WTC11 (cell line): Measurements from ENCODE around the gene TOR4A. TPM values are rescaled to one million over a fixed set of nuclear protein-coding genes. Genes with fewer than 3 reads are reported as not detected.
A peak's percentile ranks its signal among the peaks of the same experiment; 100 is the strongest.

Source experiments
- ATAC-seq: fragments of 200-7000 bp; cut with Tn5 transposase; 2 replicates; pipeline ENCODE4 v1.10.0; 2021; ENCODE audit warnings: mild to moderate bottlenecking, moderate library complexity
- CTCF ChIA-PET: fragments of 300-600 bp; sonication (Branson Sonifier 250); formaldehyde crosslinking; loops from one replicate; lab custom pipeline; 2021; ENCODE audit warnings: antibody characterized with exemption; lab: Charles Lee
- POLR2A ChIA-PET: fragments of 350-600 bp; sonication (Branson Sonifier 250); formaldehyde crosslinking; loops from one replicate; lab custom pipeline; 2021; ENCODE audit warnings: antibody characterized with exemption; lab: Charles Lee
- DNase-seq: peaks from one replicate; pipeline ENCODE4 v3.0.0; 2021; ENCODE audit warnings: low spot score
- H3K27ac Mint-ChIP-seq: 2 replicates; pipeline ENCODE4 v1.8.0; 2021; ENCODE audit warnings: mixed read lengths
- H3K27me3 Mint-ChIP-seq: 2 replicates; pipeline ENCODE4 v1.8.0; 2021; ENCODE audit warnings: low read depth, mild to moderate bottlenecking, moderate library complexity, mixed read lengths
- H3K36me3 Mint-ChIP-seq: 2 replicates; pipeline ENCODE4 v1.8.0; 2021; ENCODE audit warnings: mixed read lengths
- H3K4me1 Mint-ChIP-seq: 2 replicates; pipeline ENCODE4 v1.8.0; 2022; ENCODE audit warnings: mixed read lengths
- H3K4me3 Mint-ChIP-seq: 2 replicates; pipeline ENCODE4 v1.8.0; 2021; ENCODE audit warnings: mild to moderate bottlenecking, moderate library complexity, mixed read lengths
- H3K9me3 Mint-ChIP-seq: 2 replicates; pipeline ENCODE4 v1.8.0; 2021; ENCODE audit warnings: mixed read lengths
- AR ChIP-seq: fragments of 250-450 bp; sonication (Bioruptor Pico); IDR thresholded peaks from 2 replicates; pipeline ENCODE4 v1.9.0; 2021; ENCODE audit warnings: mild to moderate bottlenecking
- ARID4B ChIP-seq: sonication (generic); formaldehyde crosslinking; IDR thresholded peaks from 2 replicates; pipeline ENCODE4 v1.8.0; 2023; ENCODE audit warnings: missing genetic modification reagents, mild to moderate bottlenecking, borderline replicate concordance
- CDX4 ChIP-seq: fragments of 250-450 bp; sonication (Bioruptor Pico); IDR thresholded peaks from 2 replicates; pipeline ENCODE4 v1.9.0; 2021; ENCODE audit warnings: moderate library complexity, mild to moderate bottlenecking, inconsistent platforms, borderline replicate concordance
- E2F1 ChIP-seq: sonication (generic); formaldehyde crosslinking; IDR thresholded peaks from 2 replicates; pipeline ENCODE4 v1.8.0; 2022; ENCODE audit warnings: mild to moderate bottlenecking, missing genetic modification reagents
- EMX1 ChIP-seq: fragments of 250-450 bp; sonication (Bioruptor Pico); IDR thresholded peaks from 2 replicates; pipeline ENCODE4 v1.8.0; 2021; ENCODE audit warnings: mild to moderate bottlenecking
- ERG ChIP-seq: fragments of 250-450 bp; sonication (Bioruptor Pico); IDR thresholded peaks from 2 replicates; pipeline ENCODE4 v1.8.0; 2021; ENCODE audit warnings: mild to moderate bottlenecking
- FOXP4 ChIP-seq: sonication (generic); formaldehyde crosslinking; IDR thresholded peaks from 2 replicates; pipeline ENCODE4 v1.8.0; 2022; ENCODE audit warnings: mild to moderate bottlenecking, missing genetic modification reagents
- GRHL2 ChIP-seq: fragments of 250-450 bp; sonication (Bioruptor Pico); IDR thresholded peaks from 2 replicates; pipeline ENCODE4 v1.8.0; 2022; ENCODE audit warnings: mild to moderate bottlenecking, moderate library complexity; ENCODE audit not compliant: insufficient replicate concordance, severe bottlenecking
- MYBL2 ChIP-seq: sonication (generic); formaldehyde crosslinking; IDR thresholded peaks from 2 replicates; pipeline ENCODE4 v1.8.1; 2023; ENCODE audit warnings: mild to moderate bottlenecking, moderate library complexity, missing genetic modification reagents
- NFYB ChIP-seq: sonication (generic); formaldehyde crosslinking; conservative IDR thresholded peaks from 2 replicates; pipeline ENCODE4 v1.8.0; 2022; ENCODE audit warnings: low read depth, missing genetic modification reagents
- RELA ChIP-seq: sonication (generic); formaldehyde crosslinking; IDR thresholded peaks from 2 replicates; pipeline ENCODE4 v1.8.1; 2022; ENCODE audit warnings: missing genetic modification reagents, mild to moderate bottlenecking, borderline replicate concordance
- RORB ChIP-seq: fragments of 250-450 bp; sonication (Bioruptor Pico); IDR thresholded peaks from 2 replicates; pipeline ENCODE4 v1.9.0; 2021; ENCODE audit warnings: mild to moderate bottlenecking
- STAT6 ChIP-seq: sonication (generic); formaldehyde crosslinking; conservative IDR thresholded peaks from 2 replicates; pipeline ENCODE4 v1.8.1; 2023; ENCODE audit warnings: mild to moderate bottlenecking, low read depth, missing genetic modification reagents, moderate library complexity
- TP53 ChIP-seq: sonication (generic); formaldehyde crosslinking; IDR thresholded peaks from 2 replicates; pipeline ENCODE4 v1.8.1; 2023; ENCODE audit warnings: mild to moderate bottlenecking, missing genetic modification reagents
- USF1 ChIP-seq: sonication (generic); formaldehyde crosslinking; IDR thresholded peaks from 2 replicates; pipeline ENCODE4 v1.8.0; 2022; ENCODE audit warnings: mild to moderate bottlenecking, missing genetic modification reagents
- ZNF121 ChIP-seq: sonication (generic); formaldehyde crosslinking; IDR thresholded peaks from 2 replicates; pipeline ENCODE4 v1.8.0; 2023; ENCODE audit warnings: missing genetic modification reagents
- ZNF317 ChIP-seq: sonication (generic); formaldehyde crosslinking; IDR thresholded peaks from 2 replicates; pipeline ENCODE4 v1.8.1; 2023; ENCODE audit warnings: low read depth, mild to moderate bottlenecking, moderate library complexity, missing genetic modification reagents, borderline replicate concordance
- total RNA-seq: library from RNA; stranded (reverse); gene quantifications from 3 replicates; pipeline ENCODE4 v1.2.3, GENCODE V29; 2021

Gene TOR4A
- total RNA-seq, 1 experiment from 2014 or later = 7.3 TPM

- ChIA-PET POLR2A (interaction anchor here (1.0 kb wide), 2 partner anchors 13 to 27 kb away, joined by 3 to 4 read pairs; partner anchors contain the start of genes TPRN and TUBB4B), CTCF (interaction anchor here (0.7 to 8.9 kb wide), 33 partner anchors 8 to 280 kb away, joined by 3 to 143 read pairs (median 6); partner anchors contain the start of genes ANAPC2, EXD3, LRRC26 and MAN1B1)
- peaks cover 3% of the 10 kb centered on the region for H3K4me1 Mint-ChIP-seq
- H3K4me3 Mint-ChIP-seq = peak overlapping the region; percentile 53
- ATAC-seq (no peak), DNase-seq (no peak)
- TF ChIP-seq FOXP4 (CRISPR knock-in tag) = no peak
- TF ChIP-seq GRHL2 (CRISPR knock-in tag) = no peak
- no peak for TF ChIP-seq ZNF317 (CRISPR knock-in tag)
- TF ChIP-seq ARID4B (CRISPR knock-in tag) = no peak
- no peak for TF ChIP-seq E2F1 (CRISPR knock-in tag)
- TF ChIP-seq CDX4 (CRISPR knock-in tag) = no peak
- no peak for TF ChIP-seq ZNF121
- TF ChIP-seq EMX1 (CRISPR knock-in tag) = no peak
- no peak for TF ChIP-seq STAT6
- no peak for TF ChIP-seq AR (CRISPR knock-in tag)
- no peak for TF ChIP-seq NFYB (CRISPR knock-in tag)
- TF ChIP-seq TP53 (CRISPR knock-in tag) = no peak
- TF ChIP-seq RORB = no peak
- TF ChIP-seq USF1 = no peak
- TF ChIP-seq RELA = no peak
- TF ChIP-seq MYBL2 = no peak
- no peak for TF ChIP-seq ERG (CRISPR knock-in tag)
- H3K27ac Mint-ChIP-seq = no peak overlapping the region
- no peaks in the 10 kb centered on the region for H3K36me3 Mint-ChIP-seq
- H3K9me3 Mint-ChIP-seq = no peaks in the 10 kb centered on the region
- H3K27me3 Mint-ChIP-seq = no peaks in the 10 kb centered on the region
These were observed 49.5 kb upstream of the TOR4A start for GRCh38 chr9:137227853-137228505.
